Measurements from ENCODE around the gene DPYD.

The DPYD gene

GRCh38 chr1:97783751-97784150, 137.1 kb downstream of the DPYD start:
- no peak for DNase-seq

- no peak for DNase-seq
Measured at GRCh38 chr1:97781762-97782337, 139.0 kb downstream of the DPYD start.

DNA sequence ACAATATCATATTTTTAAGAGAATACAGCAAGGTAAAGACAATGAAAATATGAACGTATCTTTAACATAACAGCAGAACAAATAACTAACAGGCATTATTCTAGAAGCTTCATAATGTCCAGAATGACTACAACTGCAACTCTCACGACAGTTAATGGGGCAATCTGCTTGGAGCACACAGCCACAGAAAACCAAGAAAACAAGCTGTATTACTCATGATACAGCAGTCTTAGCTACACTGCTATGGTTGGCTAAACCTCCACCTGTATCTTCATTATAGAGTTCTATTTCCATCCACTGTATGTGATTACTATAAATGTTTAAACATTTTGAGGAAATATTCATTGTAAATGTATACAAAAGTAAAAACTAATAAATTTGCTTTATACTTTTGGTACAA, 139.9 kb downstream of the DPYD start:
- DNase-seq, result no peak

GRCh38 chr1:97778718-97779117, 142.1 kb downstream of the DPYD start:
- no peak for DNase-seq

DNA sequence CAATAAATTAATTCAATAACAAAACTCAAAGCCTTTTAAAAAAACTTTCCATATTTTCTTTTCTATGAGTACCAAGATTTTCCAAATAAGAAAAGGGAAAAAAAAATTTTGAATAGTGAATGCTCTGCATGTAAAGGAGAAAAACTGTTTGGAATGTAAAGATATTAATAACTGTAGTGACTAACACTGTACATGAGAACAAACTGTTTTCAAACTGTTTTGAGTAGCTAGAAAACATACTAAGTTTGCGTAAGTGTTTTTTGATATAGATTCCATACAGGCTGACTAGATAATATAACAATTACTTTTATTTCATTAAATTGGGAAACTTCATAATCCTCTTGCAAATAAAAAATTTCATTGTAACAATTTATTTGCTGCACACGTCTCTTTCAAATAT, 150.5 kb downstream of the DPYD start:
- DNase-seq, result no peak

- no peak for DNase-seq
Measured at GRCh38 chr1:97767381-97767780, 153.5 kb downstream of the DPYD start.

- peak in 1 of 2 donors; percentile 7 for DNase-seq
Measured at GRCh38 chr1:97764991-97765390, 155.8 kb downstream of the DPYD start.

GRCh38 chr1:97761637-97762036, 159.2 kb downstream of the DPYD start:
- DNase-seq, result no peak

- DNase-seq, result no peak
Measured at GRCh38 chr1:97759078-97759477, 161.8 kb downstream of the DPYD start.

DNA sequence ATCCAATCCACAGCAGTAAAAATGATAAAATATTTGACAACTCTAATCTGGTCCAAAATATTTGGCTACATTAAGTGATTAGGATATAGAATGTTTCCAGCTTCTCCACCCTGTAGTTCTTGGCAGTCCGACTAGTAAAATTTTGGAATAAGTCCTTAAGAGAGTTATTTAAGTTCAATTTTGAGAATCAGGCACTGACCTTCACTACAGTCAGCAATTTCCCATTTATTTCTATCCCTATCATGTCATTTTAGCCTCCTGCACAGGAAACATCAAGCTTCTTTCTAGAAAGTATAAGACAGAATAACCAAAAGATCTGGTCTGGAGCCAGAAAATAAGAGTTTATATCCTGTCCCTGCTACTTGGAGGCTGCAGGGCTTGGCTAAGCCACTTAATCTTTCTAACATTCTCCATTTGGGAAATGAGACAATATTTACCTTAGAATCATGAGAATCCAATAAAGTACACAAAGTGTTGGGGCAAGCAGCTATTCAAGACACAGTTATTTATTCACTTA, 162.2 kb downstream of the DPYD start:
- no peak for DNase-seq

DNA sequence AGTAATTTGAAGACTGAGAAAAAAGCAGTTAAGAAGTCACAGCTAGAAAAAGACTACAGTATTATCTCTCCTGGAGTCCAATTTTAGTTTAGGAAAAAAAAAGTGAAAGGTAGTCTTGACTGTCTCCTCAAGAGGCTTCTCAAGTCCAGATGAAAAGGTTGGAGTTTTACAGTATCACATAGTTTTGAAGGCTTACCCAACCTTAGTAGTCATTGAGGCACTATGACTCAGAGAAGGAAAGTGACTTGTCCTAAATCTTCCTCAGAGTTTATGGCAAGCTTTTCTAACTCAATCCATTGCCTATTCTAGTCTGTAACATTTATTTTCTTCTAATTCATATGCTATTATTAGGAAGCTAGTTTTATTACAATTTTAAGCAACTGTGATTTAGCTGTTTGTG, 174.9 kb downstream of the DPYD start:
- peak; percentile 11 to 20 for DNase-seq

GRCh38 chr1:97744977-97745376, 175.9 kb downstream of the DPYD start:
- DNase-seq, result no peak

DNA sequence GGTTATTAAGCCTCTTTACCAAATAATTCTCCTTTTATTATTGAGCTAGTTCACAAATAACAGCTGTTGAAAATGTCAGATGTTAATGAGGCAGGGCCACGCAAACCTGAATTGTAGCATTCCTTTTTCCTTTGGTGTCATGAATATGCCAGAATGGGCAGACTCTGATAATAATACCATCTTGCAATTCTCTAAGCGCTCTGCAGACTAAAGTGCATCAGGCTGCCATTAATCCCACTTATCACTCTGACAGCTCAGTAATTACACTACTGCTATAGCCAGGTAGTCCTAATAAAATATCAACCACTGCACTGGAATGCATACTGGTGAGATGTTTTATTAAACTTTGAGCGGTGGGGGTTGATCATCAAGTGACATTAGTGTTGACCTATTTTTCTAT, 177.7 kb downstream of the DPYD start:
- no peak for DNase-seq

DNA sequence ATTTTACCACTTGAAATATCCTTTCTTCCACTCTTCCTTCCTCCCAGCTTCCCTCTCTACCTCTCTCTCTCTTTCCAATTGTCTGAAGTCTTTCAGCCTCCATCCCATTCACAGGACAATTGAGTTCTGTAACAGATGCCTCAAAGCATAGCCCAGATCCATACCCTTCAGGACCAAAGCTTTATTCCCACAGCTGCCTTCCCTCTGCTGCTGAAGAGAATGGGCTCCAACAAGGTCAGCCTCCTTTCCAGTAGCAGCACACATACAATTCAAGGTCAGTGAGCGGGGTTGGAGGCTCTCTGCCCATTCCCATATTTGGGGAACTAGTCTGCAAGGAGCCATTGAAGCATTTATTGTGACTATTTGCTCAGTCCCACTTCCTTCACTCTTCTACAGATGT, 179.9 kb downstream of the DPYD start:
- DNase-seq, result no peak

DNA sequence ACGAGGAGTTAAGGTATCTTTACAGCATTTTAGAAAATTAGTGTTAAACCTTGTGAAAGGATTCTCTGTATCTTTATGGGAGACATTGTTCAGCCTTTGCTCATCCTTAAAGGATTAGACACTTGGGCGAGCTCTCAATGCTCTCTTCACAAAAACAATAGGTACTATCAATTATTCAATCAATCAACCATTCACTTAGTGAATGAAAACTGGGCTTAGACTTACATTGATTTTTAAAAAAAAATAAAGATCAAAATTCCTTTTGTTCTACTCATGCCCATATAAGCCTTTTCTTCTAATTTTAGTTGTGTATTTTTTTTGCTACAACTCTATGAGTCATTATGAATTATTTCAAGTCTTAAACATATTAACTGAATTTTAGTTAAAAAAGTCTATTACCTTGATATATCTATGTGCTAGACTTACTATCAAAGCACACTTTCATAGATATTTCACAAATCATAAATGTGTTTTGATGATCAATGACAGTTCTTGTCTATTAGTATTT, 181.2 kb downstream of the DPYD start:
- DNase-seq, result no peak

GRCh38 chr1:97738270-97738669, 182.6 kb downstream of the DPYD start:
- no peak for DNase-seq

DNA sequence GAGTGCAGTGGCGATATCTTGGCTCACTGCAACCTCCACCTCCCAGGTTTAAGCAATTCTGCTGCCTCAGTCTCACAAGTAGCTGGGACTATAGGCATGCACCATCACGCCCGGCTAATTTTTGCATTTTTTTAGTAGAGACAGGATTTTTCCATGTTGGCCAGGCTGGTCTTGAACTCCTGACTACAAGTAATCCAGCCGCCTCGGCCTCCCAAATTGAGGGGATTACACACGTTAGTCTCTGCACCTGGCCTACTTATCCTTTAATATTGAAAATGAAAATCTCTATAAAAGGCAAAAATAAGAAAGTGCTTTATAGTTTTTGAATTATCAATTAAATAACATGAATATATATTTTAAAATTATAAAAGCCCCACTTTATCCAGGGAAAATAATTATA, 190.6 kb downstream of the DPYD start:
- no peak for DNase-seq

- DNase-seq, result no peak
Measured at GRCh38 chr1:97728436-97728835, 192.4 kb downstream of the DPYD start.

- DNase-seq, result no peak
Measured at GRCh38 chr1:97727029-97727428, 193.8 kb downstream of the DPYD start.

- no peak for DNase-seq
Measured at GRCh38 chr1:97726386-97726785, 194.4 kb downstream of the DPYD start.

GRCh38 chr1:97721221-97721620, 199.6 kb downstream of the DPYD start:
- no peak for DNase-seq

DNA sequence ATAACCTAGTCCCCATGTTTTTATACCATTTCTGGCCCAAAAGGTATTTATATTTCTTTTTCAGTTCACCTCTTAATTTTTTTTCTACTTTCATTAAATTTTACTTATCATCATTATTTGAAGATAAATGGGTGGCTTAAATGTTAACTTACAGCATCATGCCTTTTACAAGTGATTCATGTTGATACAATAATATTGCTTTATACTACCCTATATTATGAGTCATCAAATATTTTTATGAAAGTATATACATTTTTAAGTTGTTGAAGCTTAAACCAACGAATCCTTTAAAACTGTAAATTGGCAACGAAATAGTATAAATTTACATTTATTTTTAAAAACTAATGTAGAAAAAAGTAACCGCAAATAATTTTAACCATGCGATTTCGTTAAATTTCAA, 207.9 kb downstream of the DPYD start:
- DNase-seq, result no peak

DNA sequence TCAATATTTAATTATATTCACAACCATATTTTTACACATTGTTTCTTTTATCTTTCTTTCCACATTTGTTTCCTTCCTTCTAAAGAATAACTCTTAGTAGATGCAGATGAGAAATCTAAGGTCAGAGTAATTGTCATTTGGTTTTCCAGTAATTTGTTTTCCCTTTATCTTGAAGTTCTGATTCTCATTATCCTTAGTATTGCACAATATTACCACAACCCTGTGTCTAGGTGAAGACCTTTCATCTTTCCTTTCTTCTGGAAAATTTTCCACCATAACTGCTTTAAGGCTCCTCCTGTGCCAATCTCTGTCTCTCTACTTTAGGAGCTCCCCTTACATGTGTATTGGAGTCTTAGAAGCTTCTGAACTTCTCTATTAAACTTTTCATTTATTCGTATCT, 209.0 kb downstream of the DPYD start:
- no peak for DNase-seq

- no peak for DNase-seq
Measured at GRCh38 chr1:97693601-97694000, 227.2 kb downstream of the DPYD start.

- no peak for DNase-seq
Measured at GRCh38 chr1:97691325-97691724, 229.5 kb downstream of the DPYD start.

Data from inflammatory macrophage treated with lipopolysaccharide for 1 hour (primary cell).